Measurements from ENCODE around the gene NANOGP8.

NANOGP8 gene

DNA sequence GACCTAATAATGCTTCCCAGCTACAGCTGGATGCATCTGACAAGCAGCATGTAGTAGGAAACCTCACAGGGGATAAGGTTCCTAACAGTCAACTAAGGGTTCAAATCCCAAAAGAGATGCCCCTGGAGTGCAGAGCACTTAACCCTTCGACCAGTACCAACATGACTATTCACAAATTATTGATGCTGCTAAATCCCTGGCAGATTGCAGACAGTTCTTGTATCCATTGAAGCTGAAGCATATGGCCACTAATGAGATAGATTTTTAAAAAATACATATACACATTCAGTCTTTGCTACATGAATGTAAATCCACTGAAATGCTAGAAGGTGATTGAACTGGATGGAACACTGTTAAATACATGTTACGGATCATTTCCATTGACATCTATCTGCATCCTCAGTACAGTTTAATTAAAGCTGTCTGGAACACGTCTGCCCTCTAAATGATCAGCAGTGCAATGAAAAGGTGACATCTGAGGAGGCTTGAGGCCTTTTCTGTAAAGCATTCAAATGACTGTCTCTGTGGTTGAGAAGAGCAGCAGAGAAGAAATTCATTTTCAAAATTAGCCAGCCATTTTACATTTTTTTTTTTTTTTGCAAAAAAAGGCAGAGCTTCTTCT lies 19.5 kb upstream of the NANOGP8 start:
- Histone ChIP-seq H3K27ac (replicated peaks) (no peak overlapping the region), H3K4me3 (replicated peaks; ENCODE audit: insufficient read depth, low read length) (no peak overlapping the region), H3K27me3 (ENCODE audit: insufficient read depth, poor library complexity, severe bottlenecking) (no peaks in the 10 kb centered on the region)
- DNase-seq (ENCODE audit: low read depth in 1 of 2, low spot score in 1 of 2): no peak
- TF ChIP-seq SPI1 (IDR thresholded peaks at IDR 0.05; ENCODE audit: borderline replicate concordance, low read depth): no peak
- TF ChIP-seq, protein P1, sequence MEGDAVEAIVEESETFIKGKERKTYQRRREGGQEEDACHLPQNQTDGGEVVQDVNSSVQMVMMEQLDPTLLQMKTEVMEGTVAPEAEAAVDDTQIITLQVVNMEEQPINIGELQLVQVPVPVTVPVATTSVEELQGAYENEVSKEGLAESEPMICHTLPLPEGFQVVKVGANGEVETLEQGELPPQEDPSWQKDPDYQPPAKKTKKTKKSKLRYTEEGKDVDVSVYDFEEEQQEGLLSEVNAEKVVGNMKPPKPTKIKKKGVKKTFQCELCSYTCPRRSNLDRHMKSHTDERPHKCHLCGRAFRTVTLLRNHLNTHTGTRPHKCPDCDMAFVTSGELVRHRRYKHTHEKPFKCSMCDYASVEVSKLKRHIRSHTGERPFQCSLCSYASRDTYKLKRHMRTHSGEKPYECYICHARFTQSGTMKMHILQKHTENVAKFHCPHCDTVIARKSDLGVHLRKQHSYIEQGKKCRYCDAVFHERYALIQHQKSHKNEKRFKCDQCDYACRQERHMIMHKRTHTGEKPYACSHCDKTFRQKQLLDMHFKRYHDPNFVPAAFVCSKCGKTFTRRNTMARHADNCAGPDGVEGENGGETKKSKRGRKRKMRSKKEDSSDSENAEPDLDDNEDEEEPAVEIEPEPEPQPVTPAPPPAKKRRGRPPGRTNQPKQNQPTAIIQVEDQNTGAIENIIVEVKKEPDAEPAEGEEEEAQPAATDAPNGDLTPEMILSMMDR (IDR thresholded peaks at IDR 0.05; ENCODE audit: insufficient read depth, low read length): no peak
- no peak for TF ChIP-seq GABPA (IDR thresholded peaks at IDR 0.05; ENCODE audit: low read depth)
- TF ChIP-seq, protein P2, sequence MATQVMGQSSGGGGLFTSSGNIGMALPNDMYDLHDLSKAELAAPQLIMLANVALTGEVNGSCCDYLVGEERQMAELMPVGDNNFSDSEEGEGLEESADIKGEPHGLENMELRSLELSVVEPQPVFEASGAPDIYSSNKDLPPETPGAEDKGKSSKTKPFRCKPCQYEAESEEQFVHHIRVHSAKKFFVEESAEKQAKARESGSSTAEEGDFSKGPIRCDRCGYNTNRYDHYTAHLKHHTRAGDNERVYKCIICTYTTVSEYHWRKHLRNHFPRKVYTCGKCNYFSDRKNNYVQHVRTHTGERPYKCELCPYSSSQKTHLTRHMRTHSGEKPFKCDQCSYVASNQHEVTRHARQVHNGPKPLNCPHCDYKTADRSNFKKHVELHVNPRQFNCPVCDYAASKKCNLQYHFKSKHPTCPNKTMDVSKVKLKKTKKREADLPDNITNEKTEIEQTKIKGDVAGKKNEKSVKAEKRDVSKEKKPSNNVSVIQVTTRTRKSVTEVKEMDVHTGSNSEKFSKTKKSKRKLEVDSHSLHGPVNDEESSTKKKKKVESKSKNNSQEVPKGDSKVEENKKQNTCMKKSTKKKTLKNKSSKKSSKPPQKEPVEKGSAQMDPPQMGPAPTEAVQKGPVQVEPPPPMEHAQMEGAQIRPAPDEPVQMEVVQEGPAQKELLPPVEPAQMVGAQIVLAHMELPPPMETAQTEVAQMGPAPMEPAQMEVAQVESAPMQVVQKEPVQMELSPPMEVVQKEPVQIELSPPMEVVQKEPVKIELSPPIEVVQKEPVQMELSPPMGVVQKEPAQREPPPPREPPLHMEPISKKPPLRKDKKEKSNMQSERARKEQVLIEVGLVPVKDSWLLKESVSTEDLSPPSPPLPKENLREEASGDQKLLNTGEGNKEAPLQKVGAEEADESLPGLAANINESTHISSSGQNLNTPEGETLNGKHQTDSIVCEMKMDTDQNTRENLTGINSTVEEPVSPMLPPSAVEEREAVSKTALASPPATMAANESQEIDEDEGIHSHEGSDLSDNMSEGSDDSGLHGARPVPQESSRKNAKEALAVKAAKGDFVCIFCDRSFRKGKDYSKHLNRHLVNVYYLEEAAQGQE (IDR thresholded peaks at IDR 0.05; ENCODE audit: insufficient replicate concordance, low read depth): no peak

DNA sequence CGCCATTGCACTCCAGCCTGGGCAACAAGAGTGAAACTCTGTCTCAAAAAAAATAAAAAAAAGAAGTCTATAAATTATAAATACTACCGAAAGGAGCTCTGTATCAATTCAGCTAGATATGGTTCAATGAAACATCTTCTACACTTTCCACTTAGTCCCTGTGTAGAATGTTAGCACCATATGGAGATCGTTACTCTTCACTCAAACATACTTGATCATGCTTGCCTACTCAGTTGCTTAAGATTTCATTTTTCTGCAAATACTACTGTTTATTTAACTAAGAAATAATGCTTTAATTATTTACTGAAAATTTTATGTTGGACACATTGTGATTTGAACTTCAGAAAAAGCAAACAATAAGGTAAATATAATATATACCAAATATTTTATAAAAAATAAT lies 17.1 kb upstream of the NANOGP8 start:
- no peak overlapping the region for H3K27ac ChIP-seq (replicated peaks)
- TF ChIP-seq, protein P2 (IDR thresholded peaks at IDR 0.05; ENCODE audit: insufficient replicate concordance, low read depth): no peak
- no peak for TF ChIP-seq SPI1 (IDR thresholded peaks at IDR 0.05; ENCODE audit: borderline replicate concordance, low read depth)
- TF ChIP-seq POLR2AphosphoS5 (IDR thresholded peaks at IDR 0.05; ENCODE audit: low read depth): no peak
- TF ChIP-seq GABPA (IDR thresholded peaks at IDR 0.05; ENCODE audit: low read depth): no peak
- TF ChIP-seq, protein P1 (IDR thresholded peaks at IDR 0.05; ENCODE audit: insufficient read depth, low read length): no peak
- no peak overlapping the region for H3K4me3 ChIP-seq (replicated peaks; ENCODE audit: insufficient read depth, low read length)
- no peak for DNase-seq (ENCODE audit: low read depth in 1 of 2, low spot score in 1 of 2)
- no peaks in the 10 kb centered on the region for H3K27me3 ChIP-seq (ENCODE audit: insufficient read depth, poor library complexity, severe bottlenecking)

DNA sequence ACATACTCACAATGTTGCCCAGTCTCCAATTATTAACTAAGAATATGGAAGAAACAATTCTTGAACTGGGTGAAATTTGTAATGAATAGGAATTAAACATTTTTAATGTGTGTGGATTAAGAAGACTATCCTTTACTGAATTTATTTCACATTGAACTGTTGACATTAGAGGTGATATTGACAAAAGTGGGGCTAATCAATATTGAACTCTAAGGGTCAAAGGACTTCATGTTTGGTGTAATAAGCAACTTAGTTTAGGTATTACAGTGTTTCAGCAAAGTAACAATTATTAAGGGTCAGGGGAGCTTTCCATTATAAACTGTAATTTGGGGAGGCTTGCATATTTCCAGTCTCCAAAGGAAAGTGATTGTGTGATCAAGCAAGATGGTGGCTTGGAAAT lies 16.2 kb upstream of the NANOGP8 start:
- no peaks in the 10 kb centered on the region for H3K27me3 ChIP-seq (ENCODE audit: insufficient read depth, poor library complexity, severe bottlenecking)
- TF ChIP-seq POLR2AphosphoS5 (IDR thresholded peaks at IDR 0.05; ENCODE audit: low read depth) (no peak), GABPA (IDR thresholded peaks at IDR 0.05; ENCODE audit: low read depth) (no peak)
- TF ChIP-seq, protein P1 (IDR thresholded peaks at IDR 0.05; ENCODE audit: insufficient read depth, low read length): no peak
- H3K4me3 ChIP-seq (replicated peaks; ENCODE audit: insufficient read depth, low read length): no peak overlapping the region
- DNase-seq (ENCODE audit: low read depth in 1 of 2, low spot score in 1 of 2): no peak
- no peak overlapping the region for H3K27ac ChIP-seq (replicated peaks)

DNA sequence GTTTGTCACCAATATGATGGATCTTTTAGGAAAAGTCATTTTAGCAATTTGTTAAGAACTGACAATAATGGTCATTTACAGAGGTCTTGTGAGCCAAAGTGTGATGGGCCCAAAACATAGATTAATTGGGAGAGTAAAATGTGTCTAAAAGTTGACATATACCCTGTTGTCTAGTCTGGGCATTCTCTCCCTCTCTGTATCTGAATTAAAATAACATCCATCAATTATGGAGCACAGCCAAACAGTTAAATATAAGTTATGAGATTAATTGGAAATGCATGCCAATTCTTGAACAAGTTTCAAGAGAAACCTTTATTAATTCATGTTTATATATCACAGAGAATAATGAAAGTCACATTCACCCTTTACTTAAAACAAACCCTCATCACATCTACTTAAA lies 13.6 kb upstream of the NANOGP8 start:
- Histone ChIP-seq H3K27me3 (ENCODE audit: insufficient read depth, poor library complexity, severe bottlenecking) (no peaks in the 10 kb centered on the region), H3K27ac (replicated peaks) (no peak overlapping the region), H3K4me3 (replicated peaks; ENCODE audit: insufficient read depth, low read length) (no peak overlapping the region)
- no peak for DNase-seq (ENCODE audit: low read depth in 1 of 2, low spot score in 1 of 2)
- TF ChIP-seq GABPA (IDR thresholded peaks at IDR 0.05; ENCODE audit: low read depth) (no peak), POLR2AphosphoS5 (IDR thresholded peaks at IDR 0.05; ENCODE audit: low read depth) (no peak), SPI1 (IDR thresholded peaks at IDR 0.05; ENCODE audit: borderline replicate concordance, low read depth) (no peak)
- TF ChIP-seq, protein P1 (IDR thresholded peaks at IDR 0.05; ENCODE audit: insufficient read depth, low read length): no peak
- TF ChIP-seq, protein P2 (IDR thresholded peaks at IDR 0.05; ENCODE audit: insufficient replicate concordance, low read depth): no peak

All from HL-60 (cell line).